HCT116 (cell line): ENCODE data around the gene HES6. TPM values are rescaled to one million over a fixed set of nuclear protein-coding genes. Genes with fewer than 3 reads are reported as not detected.

Source experiments
- ATAC-seq: fragments of 200-7000 bp; cut with Tn5 transposase; 2 replicates; pipeline ENCODE4 v1.9.1; 2020; ENCODE audit warnings: mild to moderate bottlenecking, moderate library complexity
- BruUV-seq: library from RNA; stranded (reverse); fragments of 400-500 nt; replicated peaks from 2 replicates; lab custom pipeline; 2021; lab: Mats Ljungman, UMichigan
- CTCF ChIA-PET: fragments of 300-600 bp; sonication (Branson Sonifier 250); formaldehyde crosslinking; loops from one replicate; lab custom pipeline; 2021; ENCODE audit warnings: antibody characterized with exemption; lab: Charles Lee
- POLR2A ChIA-PET: fragments of 300-600, 350-600 bp; sonication (Branson Sonifier 250); formaldehyde crosslinking; loops from one replicate; lab custom pipeline; 2021; ENCODE audit warnings: antibody characterized with exemption; lab: Charles Lee
- RAD21 ChIA-PET, 2 experiments: fragments of 300-600 bp; sonication (Branson Sonifier 250); formaldehyde crosslinking; loops; one replicate each; lab custom pipeline; 2023; ENCODE audit warnings: low total read pairs in 2 of 2; ENCODE audit not compliant: uncharacterized antibody in 2 of 2, unreplicated experiment in 2 of 2, low non-redundant PET in 1 of 2; lab: Charles Lee
- DNase-seq: peaks from one replicate; pipeline ENCODE4 v3.0.0-alpha.2; 2010; ENCODE audit warnings: low read depth, low spot score
- H2AFZ ChIP-seq: fragments of 200-600 bp; shearing (Covaris generic), sonication (generic); 2 replicates; pipeline ENCODE4 v1.6.1; 2017; ENCODE audit warnings: low read depth, mixed run types, mixed read lengths, antibody characterized with exemption, low read length; ENCODE audit not compliant: poor library complexity, severe bottlenecking
- H3K27ac ChIP-seq: 2 replicates; pipeline ENCODE4 v1.5.1; 2012; ENCODE audit warnings: low read depth, low read length
- H3K27me3 ChIP-seq: fragments of 200-600 bp; sonication (generic); 2 replicates; pipeline ENCODE4 v1.6.1; 2016; ENCODE audit warnings: mixed run types, low read length, mixed read lengths; ENCODE audit not compliant: insufficient read depth
- H3K36me3 ChIP-seq, 2 experiments: fragments of 200-500 bp in 1 of 2; fragments of 200-600 bp in 1 of 2; sonication (Bioruptor generic) in 1 of 2; sonication (generic) in 1 of 2; 2 replicates each; pipeline versions ENCODE4 v1.5.1 to v1.6.1; 2014 to 2016; ENCODE audit warnings: low read length in 2 of 2, inconsistent platforms in 1 of 2, mixed read lengths in 1 of 2, mixed run types in 1 of 2; ENCODE audit not compliant: insufficient read depth in 2 of 2, control insufficient read depth in 1 of 2
- H3K4me1 ChIP-seq, 2 experiments: fragments of 200-600 bp in 1 of 2; sonication (generic) in 1 of 2; 2 replicates each; pipeline versions ENCODE4 v1.5.1 to v1.6.1; 2012 to 2017; ENCODE audit warnings: low read length in 2 of 2, inconsistent platforms in 1 of 2, mild to moderate bottlenecking in 1 of 2, mixed read lengths in 1 of 2, mixed run types in 1 of 2, moderate library complexity in 1 of 2; ENCODE audit not compliant: insufficient read depth in 2 of 2, control insufficient read depth in 1 of 2
- H3K4me2 ChIP-seq: fragments of 200-600 bp; sonication (generic); 2 replicates; pipeline ENCODE4 v1.6.1; 2017; ENCODE audit warnings: mixed run types, low read length, mixed read lengths
- H3K4me3 ChIP-seq, 2 experiments: fragments of 200-600 bp in 1 of 2; sonication (generic) in 1 of 2; replicated peaks in 1 of 2; 2 replicates each; pipeline ENCODE4 v1.5.1; 2011 to 2016; ENCODE audit warnings: low read length in 2 of 2, control low read depth in 1 of 2, low read depth in 1 of 2, mild to moderate bottlenecking in 1 of 2, mixed read lengths in 1 of 2, mixed run types in 1 of 2
- H3K79me2 ChIP-seq: fragments of 200-600 bp; sonication (generic); 2 replicates; pipeline ENCODE4 v1.6.1; 2017; ENCODE audit warnings: mild to moderate bottlenecking, mixed run types, low read length, moderate library complexity, mixed read lengths; ENCODE audit not compliant: insufficient read depth
- H3K9ac ChIP-seq: fragments of 200-600 bp; sonication (generic); 2 replicates; pipeline ENCODE4 v1.6.1; 2016; ENCODE audit warnings: low read length, mixed read lengths
- H3K9me2 ChIP-seq: fragments of 200-600 bp; sonication (generic), shearing (Covaris generic); 2 replicates; pipeline ENCODE4 v1.6.1; 2017; ENCODE audit warnings: mixed run types, mild to moderate bottlenecking, moderate library complexity; ENCODE audit not compliant: insufficient read depth
- H3K9me3 ChIP-seq, 2 experiments: fragments of 200-500 bp in 1 of 2; fragments of 200-600 bp in 1 of 2; sonication (Bioruptor generic) in 1 of 2; sonication (generic) in 1 of 2; 2 replicates each; pipeline ENCODE4 v1.6.1; 2014 to 2017; ENCODE audit warnings: low read length in 2 of 2, mixed read lengths in 2 of 2, inconsistent platforms in 1 of 2, low read depth in 1 of 2, mild to moderate bottlenecking in 1 of 2, mixed run types in 1 of 2, moderate library complexity in 1 of 2; ENCODE audit not compliant: control insufficient read depth in 1 of 2, insufficient read depth in 1 of 2
- H4K20me1 ChIP-seq: fragments of 200-600 bp; sonication (generic), shearing (Covaris generic); 2 replicates; pipeline ENCODE4 v1.6.1; 2017; ENCODE audit warnings: mixed run types, mild to moderate bottlenecking, moderate library complexity; ENCODE audit not compliant: insufficient read depth
- CBX3 ChIP-seq: IDR thresholded peaks from 2 replicates; pipeline ENCODE4 v1.6.1; 2012; ENCODE audit warnings: low read depth
- CEBPB ChIP-seq: IDR thresholded peaks from 2 replicates; pipeline ENCODE4 v1.6.1; 2012; ENCODE audit warnings: low read depth
- CTCF ChIP-seq, 3 experiments: fragments of 200-600 bp in 1 of 3; sonication (generic) in 1 of 3; IDR thresholded peaks in 2 of 3; conservative IDR thresholded peaks in 1 of 3; 2 replicates each; pipeline ENCODE4 v1.5.1; 2012 to 2017; ENCODE audit warnings: low read depth in 2 of 3, low read length in 2 of 3, antibody characterized with exemption in 1 of 3, borderline replicate concordance in 1 of 3, control low read depth in 1 of 3, mild to moderate bottlenecking in 1 of 3, mixed read lengths in 1 of 3, mixed run types in 1 of 3, moderate library complexity in 1 of 3; ENCODE audit not compliant: insufficient read depth in 1 of 3
- EGR1 ChIP-seq: IDR thresholded peaks from 2 replicates; pipeline ENCODE4 v1.6.1; 2012; ENCODE audit warnings: low read depth
- ELF1 ChIP-seq: IDR thresholded peaks from 2 replicates; pipeline ENCODE4 v1.6.1; 2012; ENCODE audit warnings: low read depth, borderline replicate concordance
- EZH2 ChIP-seq: fragments of 200-600 bp; sonication (generic); IDR thresholded peaks from 2 replicates; pipeline ENCODE4 v1.6.1; 2017; ENCODE audit warnings: antibody characterized with exemption, mixed run types
- EZH2phosphoT487 ChIP-seq: fragments of 200-600 bp; IDR thresholded peaks from 2 replicates; pipeline ENCODE4 v1.6.1; 2018; ENCODE audit warnings: antibody characterized with exemption, borderline replicate concordance
- JUND ChIP-seq: IDR thresholded peaks from 2 replicates; pipeline ENCODE4 v1.6.1; 2012
- MAX ChIP-seq: IDR thresholded peaks from 2 replicates; pipeline ENCODE4 v1.6.1; 2012
- POLR2A ChIP-seq: IDR thresholded peaks from 2 replicates; pipeline ENCODE4 v1.7.0; 2011; ENCODE audit warnings: borderline replicate concordance; ENCODE audit not compliant: insufficient read depth, insufficient read length; ENCODE audit errors: extremely low read depth
- RAD21 ChIP-seq: IDR thresholded peaks from 2 replicates; pipeline ENCODE4 v1.6.1; 2012; ENCODE audit warnings: low read depth, mild to moderate bottlenecking
- SIN3A ChIP-seq: IDR thresholded peaks from 2 replicates; pipeline ENCODE4 v1.6.1; 2012; ENCODE audit warnings: low read depth
- SP1 ChIP-seq: IDR thresholded peaks from 2 replicates; pipeline ENCODE4 v1.6.1; 2012; ENCODE audit warnings: low read depth
- SRF ChIP-seq: IDR thresholded peaks from 2 replicates; pipeline ENCODE4 v1.6.1; 2012; ENCODE audit warnings: low read depth
- TCF7L2 ChIP-seq: IDR thresholded peaks from 2 replicates; pipeline ENCODE4 v1.7.0; 2011; ENCODE audit warnings: borderline replicate concordance, inconsistent platforms; ENCODE audit not compliant: insufficient read depth, insufficient read length; ENCODE audit errors: extremely low read depth
- YY1 ChIP-seq: IDR thresholded peaks from 2 replicates; pipeline ENCODE4 v1.6.1; 2011; ENCODE audit warnings: low read length, low read depth, moderate library complexity, mild to moderate bottlenecking; ENCODE audit not compliant: insufficient replicate concordance; ENCODE audit errors: extremely low read depth
- ZBTB33 ChIP-seq: IDR thresholded peaks from 2 replicates; pipeline ENCODE4 v1.6.1; 2011; ENCODE audit warnings: mild to moderate bottlenecking, low read length, moderate library complexity; ENCODE audit not compliant: insufficient replicate concordance; ENCODE audit errors: extremely low read depth
- ZNF274 ChIP-seq: fragments of 200-500 bp; sonication (Bioruptor generic); IDR thresholded peaks from 2 replicates; pipeline ENCODE4 v1.6.1; 2014; ENCODE audit warnings: mild to moderate bottlenecking, low read depth, low read length, inconsistent platforms
- intact Hi-C: fragments of 100-400 bp; cut with micrococcal nuclease; formaldehyde crosslinking; loops from 2 replicates; pipeline ENCODE4 v1.10.0; 2022
- total RNA-seq: library from RNA; stranded (reverse); gene quantifications from one replicate; pipeline ENCODE4 v1.2.1, GENCODE V29; 2021; ENCODE audit not compliant: unreplicated experiment

The HES6 gene
- total RNA-seq, 1 experiment from 2014 or later = 47.8 TPM

- H3K36me3 ChIP-seq = no peaks in the 10 kb centered on the region
- no TSS peak for BruUV-seq
- CTCF ChIA-PET = no interaction called here
Observed at GRCh38 chr2:238216651-238217184, 23.1 kb downstream of the HES6 start.

GRCh38 chr2:238207006-238207405 lies 32.8 kb downstream of the HES6 start:
- intact Hi-C loops = no loop called here
- Histone ChIP-seq H3K4me3 (no peak overlapping the region), H3K36me3 (no peaks in the 10 kb centered on the region), H3K9me3 (no peaks in the 10 kb centered on the region), H3K4me2 (no peak overlapping the region), H2AFZ (no peak overlapping the region), H3K9ac (no peak overlapping the region), H3K27me3 (no peaks in the 10 kb centered on the region), H3K9me2 (no peaks in the 10 kb centered on the region), H3K4me1 (peaks cover 7 to 13% of the 10 kb centered on the region in 2 experiments; a peak in 3 of 4 replicates), H3K79me2 (peaks cover 11% of the 10 kb centered on the region), H4K20me1 (no peaks in the 10 kb centered on the region), H3K27ac (no peak overlapping the region)
- RAD21 ChIA-PET = no interaction called here
- POLR2A ChIA-PET = no interaction called here
- CTCF ChIA-PET = no interaction called here
- DNase-seq (no peak), ATAC-seq (no peak)
- no TSS peak for BruUV-seq
- TF ChIP-seq TCF7L2 (no peak), JUND (no peak), SP1 (no peak), CTCF (IDR thresholded peaks at IDR 0.05 in 2 of 3, conservative IDR thresholded peaks at IDR 0.05 in 1 of 3; ENCODE audit: borderline replicate concordance in 1 of 3, insufficient read depth in 1 of 3, low read depth in 2 of 3, low read length in 2 of 3) (no peak), EZH2phosphoT487 (no peak), RAD21 (no peak), YY1 (no peak), ZNF274 (no peak), SIN3A (no peak), MAX (no peak), EGR1 (no peak), ZBTB33 (no peak), SRF (no peak), CBX3 (no peak), POLR2A (no peak), ELF1 (no peak)

More at GRCh38 chr2:238216651-238217184, 23.1 kb downstream of the HES6 start:
- Histone ChIP-seq H2AFZ (no peak overlapping the region), H3K4me2 (no peak overlapping the region), H3K4me3 (no peak overlapping the region), H3K79me2 (no peaks in the 10 kb centered on the region), H3K9me3 (no peaks in the 10 kb centered on the region), H3K9ac (no peak overlapping the region), H4K20me1 (no peaks in the 10 kb centered on the region), H3K27ac (no peak overlapping the region), H3K4me1 (no peaks in the 10 kb centered on the region)
- RAD21 ChIA-PET = no interaction called here
- POLR2A ChIA-PET = no interaction called here
- intact Hi-C loops = no loop called here
- TF ChIP-seq SIN3A = no peak
- TF ChIP-seq EZH2 = no peak
- TF ChIP-seq ELF1 = no peak
- no peak for TF ChIP-seq CEBPB
- TF ChIP-seq ZNF274 = no peak
- TF ChIP-seq CBX3 = no peak
- TF ChIP-seq, all 23 proteins: peak for 0
- Histone ChIP-seq H3K9me2 (no peaks in the 10 kb centered on the region), H3K27me3 (no peaks in the 10 kb centered on the region)
- DNase-seq = no peak
- no peak for ATAC-seq
